NCI-H345 treated with DMSO at 0.1 percent for 48 hours (cell line): ENCODE data around the gene KLHL34.

Source experiments
- DNase-seq: peaks from one replicate; lab custom pipeline; 2025; ENCODE audit not compliant: unreplicated experiment; lab: John Stamatoyannopoulos, UW

The KLHL34 gene, protein sequence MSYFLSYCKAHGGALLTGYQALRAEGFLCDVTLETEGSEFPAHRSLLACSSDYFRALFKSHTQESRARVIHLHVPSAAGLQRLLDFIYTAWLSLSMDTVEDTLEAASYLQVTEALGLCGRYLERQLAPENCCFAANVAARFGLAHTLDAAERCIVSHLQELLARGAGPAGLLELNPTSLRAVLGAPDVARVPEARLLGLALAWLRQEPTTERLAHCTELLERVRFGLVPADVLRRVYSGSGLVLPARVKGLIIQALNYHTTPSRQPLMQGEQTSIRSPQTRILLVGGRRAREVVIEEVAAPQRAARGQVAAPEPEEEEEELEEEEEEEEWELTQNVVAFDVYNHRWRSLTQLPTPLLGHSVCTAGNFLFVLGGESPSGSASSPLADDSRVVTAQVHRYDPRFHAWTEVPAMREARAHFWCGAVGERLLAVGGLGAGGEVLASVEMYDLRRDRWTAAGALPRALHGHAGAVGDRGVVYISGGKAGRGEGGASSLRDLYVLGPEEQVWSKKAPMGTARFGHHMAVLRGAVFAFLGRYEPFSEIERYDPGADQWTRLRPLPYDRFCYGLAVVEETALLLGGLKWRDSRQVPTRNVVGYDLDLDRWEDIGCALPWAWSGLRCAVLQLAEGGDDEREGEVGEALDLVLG

DNA sequence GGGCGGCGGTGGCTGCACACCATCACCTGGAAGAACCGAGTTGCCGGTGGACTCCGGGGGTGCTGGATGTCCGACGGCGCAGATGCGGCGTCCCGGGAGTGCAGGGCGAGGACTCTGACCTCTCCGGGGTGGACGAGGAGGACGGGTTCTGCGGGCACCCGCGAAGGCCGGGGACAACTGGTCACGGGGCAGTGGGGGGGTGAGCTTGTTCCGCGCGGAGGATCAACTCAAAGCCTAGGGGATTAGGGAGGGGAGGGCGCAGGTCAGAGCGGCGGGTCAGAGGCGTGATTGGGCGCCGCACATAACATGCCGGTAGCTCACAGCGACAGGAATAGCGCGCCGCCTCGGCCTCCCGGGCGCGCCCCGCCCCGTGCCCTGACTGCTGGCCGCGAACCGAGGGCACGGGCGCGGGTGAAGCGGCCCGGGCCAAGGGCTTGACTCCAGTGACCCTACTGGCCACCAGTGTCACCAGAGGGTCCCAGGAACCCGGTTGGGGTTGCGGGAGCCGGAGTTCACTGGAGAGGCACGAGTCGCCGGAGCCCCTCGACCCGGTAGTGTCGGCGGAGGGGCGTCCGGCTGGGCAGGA is at the start of gene KLHL34:
Gene KLHL34, minus strand, starts transcription at position 179 of the 586 bp plus-strand sequence. CDS start 542 bp downstream, outside the sequence.
- DNase-seq, result no peak

DNA sequence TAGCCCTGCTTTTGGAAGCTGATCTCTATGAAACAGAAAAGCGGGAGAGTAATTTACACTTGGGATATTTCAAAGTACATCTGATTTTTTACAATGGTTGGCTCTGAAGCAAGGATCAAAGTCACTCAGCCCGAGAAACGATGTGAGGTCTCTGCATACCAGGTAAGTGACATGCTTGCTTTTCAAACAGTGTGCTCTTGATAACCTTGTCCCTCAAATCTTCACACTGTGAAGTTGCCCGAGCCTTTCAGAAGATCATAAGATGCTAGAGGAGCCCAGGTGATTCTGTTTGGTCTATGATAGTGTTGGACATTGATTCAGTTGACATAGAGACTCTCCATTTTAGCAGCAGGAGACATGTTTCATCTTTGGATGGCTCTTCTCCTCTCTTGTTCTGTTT is 47.1 kb upstream of the KLHL34 start:
- no peak for DNase-seq

DNA sequence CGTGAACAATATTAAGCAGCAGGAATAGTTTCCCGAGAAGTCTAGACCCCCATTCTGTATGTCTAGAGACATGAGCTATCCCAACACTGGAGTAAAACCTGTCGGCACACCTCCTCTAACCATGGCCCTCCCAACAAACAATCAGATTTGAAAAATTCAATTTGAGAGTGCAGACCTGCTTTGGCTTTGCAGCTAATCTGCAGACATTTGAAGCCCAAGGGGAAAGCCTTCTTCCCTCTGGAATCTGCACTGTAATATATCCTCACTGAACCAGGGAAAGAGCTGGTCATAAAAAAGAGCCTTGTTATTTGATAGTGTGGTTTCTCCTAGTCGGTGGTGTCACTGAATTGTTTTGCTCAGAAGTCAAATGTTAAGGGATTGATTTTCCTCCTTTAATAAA is 44.6 kb upstream of the KLHL34 start:
- DNase-seq, result no peak

DNA sequence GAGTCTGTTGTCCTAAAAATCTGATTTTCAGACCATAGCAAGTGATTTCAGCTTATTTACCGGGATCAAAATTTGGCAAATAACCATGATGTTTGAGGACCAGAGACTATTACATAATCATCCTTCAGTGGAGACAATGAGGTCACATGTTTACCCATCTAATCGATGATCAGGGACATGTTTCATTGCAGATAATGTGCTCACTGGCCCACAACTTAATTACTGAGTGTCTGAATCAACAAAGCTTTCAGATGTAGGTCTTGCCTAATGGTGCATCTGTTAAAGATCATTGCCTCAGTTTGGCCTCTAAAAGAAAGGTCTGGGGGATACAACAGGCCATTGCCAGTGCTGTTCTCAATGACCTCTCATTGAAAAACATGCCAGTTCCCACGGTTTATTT is 42.8 kb upstream of the KLHL34 start:
- DNase-seq, result no peak

DNA sequence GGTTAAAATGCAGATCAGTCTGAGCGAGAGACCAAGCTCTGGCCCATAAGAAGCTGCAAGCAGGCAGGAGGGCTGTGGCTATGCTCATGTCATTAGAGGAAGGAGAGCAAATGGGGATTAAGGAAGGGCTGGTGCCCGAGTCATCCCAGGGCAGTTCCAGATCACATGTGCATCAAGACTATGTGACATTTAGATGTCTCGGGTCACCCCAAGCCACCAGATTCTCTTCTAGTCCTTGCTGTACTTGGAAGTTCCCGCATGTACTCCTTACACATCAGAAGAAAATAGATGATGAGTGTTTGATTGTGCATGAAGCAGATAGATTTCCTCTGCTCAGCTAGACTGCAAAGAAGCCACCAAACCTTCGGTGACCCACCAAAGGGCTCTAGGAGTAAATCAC is 42.1 kb upstream of the KLHL34 start:
- DNase-seq, result no peak

DNA sequence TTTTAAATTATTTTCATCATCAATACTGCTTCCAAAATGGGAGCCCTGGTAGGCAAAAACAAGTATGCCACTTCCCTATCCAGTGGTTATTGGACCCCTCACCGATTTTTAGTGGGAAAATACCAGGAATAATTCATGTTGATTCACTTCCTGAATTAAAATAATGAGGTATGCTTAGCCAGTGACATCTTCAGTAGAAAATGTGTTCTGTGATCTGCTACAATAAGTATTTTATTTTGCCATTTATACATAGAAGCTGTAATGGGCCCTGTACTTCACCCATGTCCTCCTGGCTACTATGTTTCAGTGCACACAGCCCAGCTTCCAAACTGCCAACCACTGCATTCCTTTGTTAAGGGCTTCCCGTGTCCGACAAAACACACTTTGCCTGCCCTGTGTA is 41.0 kb upstream of the KLHL34 start:
- no peak for DNase-seq

DNA sequence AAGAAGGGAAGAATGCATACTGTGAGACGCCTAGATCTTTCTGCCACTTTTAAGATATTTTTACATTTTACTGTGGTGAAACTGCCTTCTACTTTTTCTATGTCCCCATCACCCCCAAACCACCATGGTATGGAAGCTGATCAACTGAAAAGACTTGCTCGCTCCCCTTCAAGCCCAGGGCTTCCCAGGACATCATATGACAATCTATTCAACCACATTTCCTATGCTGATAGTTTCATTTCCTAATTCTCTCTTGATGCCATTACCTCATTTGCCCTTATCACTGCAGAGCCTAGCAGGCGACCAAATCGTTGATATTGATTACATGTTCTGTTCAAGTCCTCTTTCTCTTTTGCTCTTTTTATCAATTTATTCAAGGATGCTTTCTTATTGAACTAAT is 40.1 kb upstream of the KLHL34 start:
- DNase-seq, result no peak

DNA sequence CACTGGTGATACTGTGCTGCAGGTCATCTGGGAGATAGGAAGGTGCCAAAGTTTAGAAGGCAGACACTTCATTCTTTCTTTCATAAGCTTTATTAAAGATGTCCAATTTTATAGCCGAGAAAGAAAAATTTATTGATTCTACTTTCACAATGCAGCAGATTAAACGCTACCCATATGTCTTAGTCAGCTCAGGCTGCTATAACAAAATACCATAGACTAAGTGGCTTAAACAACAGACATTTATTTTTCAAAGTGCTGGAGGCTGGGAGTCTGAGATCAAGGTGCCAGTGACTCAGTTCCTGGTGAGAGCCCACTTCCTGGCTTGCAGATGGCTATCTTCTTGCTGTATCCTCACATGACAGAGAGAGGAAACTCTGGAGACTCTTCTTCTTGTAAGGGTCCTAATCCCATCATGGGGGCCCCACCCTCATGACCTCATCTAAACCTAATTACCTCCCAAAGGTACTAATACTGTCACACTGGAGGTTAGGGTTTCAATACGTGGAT is 33.4 kb upstream of the KLHL34 start:
- no peak for DNase-seq

DNA sequence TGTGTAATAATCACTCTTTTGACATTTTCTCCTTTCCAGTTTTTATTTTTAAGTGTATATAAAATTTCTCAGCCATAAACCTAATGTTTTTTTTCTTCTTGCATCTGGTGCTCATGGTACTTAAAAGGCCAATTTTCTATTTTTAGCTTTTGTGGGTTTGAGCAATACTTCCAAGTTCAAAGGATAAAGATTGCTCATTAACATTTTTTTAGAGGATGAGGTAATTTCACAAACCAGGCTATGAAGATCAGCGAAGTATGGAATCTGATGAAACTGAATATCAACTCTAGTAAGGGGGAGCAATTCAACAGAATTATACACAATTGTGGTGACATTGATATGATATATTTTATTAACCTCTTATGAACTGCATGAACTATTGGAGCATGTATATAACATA is 25.8 kb upstream of the KLHL34 start:
- no peak for DNase-seq

DNA sequence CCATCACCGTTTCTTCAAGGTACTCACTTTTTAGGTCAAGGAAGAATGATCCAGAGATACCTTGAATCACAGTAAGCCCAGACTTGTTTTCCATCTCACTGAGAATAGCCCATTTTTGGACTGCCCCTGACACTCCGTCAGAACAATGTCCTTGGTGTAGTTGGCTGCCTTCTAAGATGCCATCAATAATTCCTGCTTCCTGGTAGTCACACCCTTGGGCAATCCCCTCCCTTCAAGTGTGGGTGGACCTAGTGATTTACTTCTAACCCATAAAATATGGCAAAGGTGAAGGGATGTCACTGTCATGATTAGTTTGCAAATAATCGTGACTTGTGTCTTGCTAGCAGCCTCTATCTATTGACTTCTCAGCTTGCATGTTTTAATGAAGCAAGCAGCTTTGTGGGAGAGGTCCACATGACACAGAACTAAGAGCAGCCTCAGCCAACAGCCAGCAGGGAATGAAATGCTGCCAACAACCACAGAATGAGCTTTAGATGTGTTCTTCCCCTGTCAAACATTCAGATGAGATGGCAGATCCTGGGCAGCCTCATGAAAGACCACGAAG is 20.0 kb upstream of the KLHL34 start:
- DNase-seq, result no peak

DNA sequence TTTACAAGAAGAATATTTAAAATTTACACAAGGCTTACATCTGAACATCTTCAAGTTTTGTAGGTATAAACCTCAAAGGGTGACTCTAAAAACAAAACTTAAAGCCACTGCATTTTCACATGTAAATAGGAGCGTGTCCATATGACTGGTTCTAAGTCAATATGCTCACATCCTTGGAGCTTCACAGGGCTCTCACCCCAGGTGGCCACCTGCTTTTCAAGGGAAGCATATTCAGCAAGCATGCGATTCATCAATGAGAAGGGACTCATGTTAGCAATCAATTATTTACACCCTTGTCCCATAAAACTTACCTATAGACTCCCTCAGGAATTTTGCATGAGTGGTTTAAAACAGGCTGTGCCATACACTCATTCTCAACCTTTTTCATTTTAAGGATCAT is 17.8 kb upstream of the KLHL34 start:
- no peak for DNase-seq

DNA sequence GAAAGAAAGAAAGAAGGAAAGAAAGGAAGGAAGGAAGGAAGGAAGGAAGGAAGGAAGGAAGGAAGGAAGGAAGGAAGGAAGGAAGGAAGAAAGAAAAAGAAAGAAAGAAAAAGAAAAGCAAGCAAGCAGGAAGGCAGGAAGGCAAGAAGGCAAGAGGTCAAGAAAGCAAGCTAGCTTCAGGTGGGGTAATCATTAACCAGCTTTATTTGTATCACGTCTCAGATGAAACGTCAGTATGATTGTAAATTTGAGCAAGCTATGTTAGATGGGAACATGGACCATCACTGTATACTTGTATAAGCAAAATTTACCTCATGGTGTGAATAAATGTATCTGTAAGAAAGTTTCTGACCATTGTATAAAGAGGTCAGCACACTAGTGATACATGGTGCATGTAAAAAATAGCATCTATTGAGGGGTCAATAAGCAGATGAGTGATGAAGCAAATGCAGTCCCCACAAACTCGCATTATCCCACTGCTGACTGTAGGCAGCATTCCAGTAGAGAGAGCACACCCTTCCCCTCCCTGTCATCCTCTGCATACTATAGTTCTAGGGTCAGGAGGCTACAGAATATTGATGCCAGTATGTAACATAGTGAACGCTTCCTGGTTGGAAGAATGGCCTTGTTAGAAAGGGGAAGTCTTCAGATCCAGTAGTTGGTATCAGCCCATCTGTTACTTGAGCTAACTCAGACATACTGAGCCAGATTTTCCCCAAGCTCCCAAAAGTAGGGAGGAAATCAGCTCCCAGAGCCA is 16.5 kb upstream of the KLHL34 start:
- no peak for DNase-seq

DNA sequence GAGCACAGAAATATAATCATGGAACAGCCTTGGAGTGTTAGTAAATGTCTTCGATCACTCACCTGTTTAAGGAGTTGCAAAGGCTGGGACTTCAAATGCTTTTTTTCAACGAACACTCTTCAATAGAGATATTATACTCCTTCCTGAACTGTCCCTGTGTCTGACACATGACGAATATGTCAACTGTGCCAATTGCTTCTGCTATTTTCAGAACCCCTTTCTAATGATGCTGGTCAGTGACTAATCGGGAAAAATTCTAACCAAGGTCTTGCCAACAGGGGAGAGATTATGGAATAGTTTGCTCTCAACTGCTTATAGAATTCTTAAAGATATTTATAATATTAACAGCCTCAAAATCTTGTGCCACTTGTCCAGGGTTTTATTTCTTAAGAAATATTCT is 8.5 kb upstream of the KLHL34 start:
- no peak for DNase-seq

DNA sequence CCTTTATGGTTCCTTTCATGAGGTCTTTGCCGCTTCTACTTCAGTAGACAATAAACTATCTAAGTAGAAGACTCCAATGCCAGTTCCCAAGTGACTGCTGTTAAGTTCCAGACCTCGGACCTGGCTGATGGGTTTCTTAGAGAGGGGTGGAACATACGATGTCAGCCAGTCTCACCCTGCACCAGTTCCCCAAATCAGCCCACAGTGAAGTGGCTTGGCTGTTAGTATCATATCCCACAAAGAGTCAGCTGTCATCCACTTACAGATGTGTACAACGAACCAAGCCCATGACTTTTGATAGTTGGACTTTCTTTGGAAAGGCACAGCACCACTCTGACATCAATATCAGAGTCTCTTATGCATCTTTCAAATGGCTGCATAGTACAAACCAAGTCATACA is 8.1 kb upstream of the KLHL34 start:
- DNase-seq, result no peak

DNA sequence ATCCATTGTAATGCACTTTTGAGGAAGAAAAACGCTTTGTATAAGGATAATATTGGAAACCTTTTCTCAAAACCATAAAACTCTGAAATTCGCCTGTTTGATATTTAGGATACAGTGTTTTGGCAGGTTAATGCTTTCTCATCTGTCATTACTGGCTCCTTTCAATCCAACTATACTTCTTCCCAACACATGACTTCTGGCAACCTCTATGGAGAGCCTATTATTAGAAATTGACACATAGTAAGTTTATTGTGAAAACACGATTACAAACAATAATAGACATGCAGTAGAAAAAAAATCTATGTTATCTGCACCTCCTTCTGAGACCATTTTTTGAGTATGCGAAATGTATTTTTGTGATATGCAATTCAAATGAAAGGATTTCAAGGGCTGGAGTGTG is 4.6 kb upstream of the KLHL34 start:
- DNase-seq, result no peak

DNA sequence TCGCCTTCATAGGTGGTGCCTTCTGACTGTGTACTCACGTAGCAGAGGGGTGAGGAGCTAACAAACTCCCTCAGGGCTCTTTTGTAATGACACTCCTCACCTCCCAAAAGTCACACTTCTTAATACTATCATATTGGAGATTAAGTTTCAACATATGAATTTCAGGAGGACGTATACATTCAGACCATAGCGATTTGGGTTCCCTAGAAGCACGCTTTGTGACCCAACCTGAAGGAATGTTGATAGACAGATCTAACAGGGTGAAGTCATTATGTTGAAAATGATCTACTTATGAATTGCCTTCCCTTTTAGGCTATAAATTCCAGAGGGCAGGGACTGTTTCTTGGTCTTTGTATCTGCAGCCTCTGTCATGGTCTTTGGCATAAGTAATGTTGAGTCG is 3.2 kb upstream of the KLHL34 start:
- DNase-seq, result no peak

DNA sequence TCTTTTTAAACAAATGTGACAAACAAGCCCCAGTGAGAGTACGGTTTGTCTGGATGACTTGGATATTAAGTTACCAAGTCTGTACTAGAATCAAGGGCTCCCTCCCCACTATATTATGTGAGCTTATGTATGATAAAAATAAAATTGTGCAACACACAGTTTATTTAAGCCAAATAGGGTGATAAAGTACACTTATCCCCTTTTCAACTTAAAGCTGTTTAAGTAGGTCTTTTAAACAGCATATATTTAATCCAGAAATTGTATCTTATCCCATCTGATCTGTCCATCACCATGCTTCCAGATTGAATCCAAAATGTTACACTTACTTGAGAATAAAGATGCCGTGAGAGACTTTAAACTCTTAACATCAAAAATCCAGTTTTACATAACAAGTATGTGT is 2.0 kb upstream of the KLHL34 start:
- DNase-seq, result no peak

DNA sequence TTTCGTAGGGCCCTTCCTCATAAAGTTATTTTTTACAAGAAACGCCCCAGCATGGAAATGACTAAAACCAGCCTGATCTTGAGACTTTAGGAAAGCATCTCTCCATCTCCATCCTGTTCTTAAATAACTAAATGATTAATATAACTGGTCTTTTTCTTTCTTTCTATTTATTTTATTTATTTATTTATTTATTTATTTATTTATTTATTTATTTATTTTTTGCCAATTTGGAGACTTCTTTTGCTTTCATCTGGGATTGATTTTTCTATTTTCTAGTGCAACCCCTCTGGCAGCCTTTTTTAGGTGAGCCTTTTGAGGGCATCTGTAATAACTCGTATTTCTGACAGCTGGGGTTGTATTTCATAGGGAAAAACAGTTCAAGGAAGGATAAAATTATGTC is 1.2 kb upstream of the KLHL34 start:
- no peak for DNase-seq

DNA sequence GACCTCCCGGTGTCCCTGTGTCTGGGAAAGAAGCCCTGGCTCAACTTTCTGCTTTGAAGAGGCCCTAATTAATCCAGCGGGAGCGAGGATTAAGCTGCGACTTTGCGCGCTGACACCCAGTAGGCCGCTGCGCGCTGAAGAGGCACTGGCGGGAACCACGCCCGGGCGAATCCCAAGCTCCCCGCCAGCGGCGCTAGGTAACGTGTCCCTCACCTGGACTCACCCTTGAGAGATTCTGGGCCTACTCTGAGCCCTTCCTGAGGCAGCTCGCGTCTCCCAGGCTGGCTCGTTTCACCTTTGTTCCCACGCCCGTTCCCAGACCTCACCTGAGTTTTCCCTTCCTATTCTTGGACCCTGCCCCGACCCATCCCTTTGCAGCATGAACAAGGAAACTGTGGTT is 616 bp upstream of the KLHL34 start:
- no peak for DNase-seq

DNA sequence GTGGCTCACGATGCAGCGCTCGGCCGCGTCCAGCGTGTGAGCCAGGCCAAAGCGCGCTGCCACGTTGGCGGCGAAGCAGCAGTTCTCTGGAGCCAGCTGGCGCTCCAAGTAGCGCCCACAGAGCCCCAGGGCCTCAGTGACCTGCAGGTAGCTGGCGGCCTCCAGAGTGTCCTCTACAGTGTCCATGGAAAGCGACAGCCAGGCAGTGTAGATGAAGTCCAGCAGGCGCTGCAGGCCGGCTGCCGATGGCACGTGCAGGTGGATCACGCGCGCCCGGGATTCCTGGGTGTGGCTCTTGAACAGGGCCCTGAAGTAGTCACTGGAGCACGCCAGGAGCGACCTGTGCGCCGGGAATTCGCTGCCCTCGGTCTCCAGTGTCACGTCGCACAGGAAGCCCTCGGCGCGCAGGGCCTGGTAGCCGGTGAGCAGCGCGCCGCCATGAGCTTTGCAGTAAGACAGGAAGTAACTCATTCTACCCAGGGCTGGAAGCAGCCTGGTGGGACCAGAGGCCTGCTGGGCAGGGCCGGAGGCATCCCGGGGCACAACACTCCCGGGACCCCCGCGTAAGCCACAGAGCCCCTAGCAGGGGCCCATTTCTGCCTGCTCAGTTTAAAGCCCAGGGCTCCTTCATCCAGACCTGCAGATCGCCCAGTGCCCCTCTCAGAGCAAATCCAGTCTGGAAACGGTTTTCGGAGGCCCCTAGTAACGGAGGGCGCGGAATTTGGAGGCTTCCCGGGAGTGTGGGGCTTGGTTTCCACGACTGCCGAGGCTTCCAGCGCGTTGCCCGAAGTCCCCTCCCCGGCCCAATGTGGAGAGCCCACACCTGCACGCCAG is 595 bp downstream of the KLHL34 start:
- DNase-seq, result no peak
